HG02938 (cell line): ENCODE measurements around the gene KIRREL2.

Source experiments
- ATAC-seq: cut with Tn5 transposase; IDR thresholded peaks from one replicate; pipeline ENCODE4 v1.9.1; 2021; ENCODE audit warnings: mild to moderate bottlenecking, moderate library complexity; ENCODE audit not compliant: unreplicated experiment

The KIRREL2 gene

GRCh38 chr19:35844482-35845214 lies 12.1 kb upstream of the KIRREL2 start:
- ATAC-seq = no peak

DNA sequence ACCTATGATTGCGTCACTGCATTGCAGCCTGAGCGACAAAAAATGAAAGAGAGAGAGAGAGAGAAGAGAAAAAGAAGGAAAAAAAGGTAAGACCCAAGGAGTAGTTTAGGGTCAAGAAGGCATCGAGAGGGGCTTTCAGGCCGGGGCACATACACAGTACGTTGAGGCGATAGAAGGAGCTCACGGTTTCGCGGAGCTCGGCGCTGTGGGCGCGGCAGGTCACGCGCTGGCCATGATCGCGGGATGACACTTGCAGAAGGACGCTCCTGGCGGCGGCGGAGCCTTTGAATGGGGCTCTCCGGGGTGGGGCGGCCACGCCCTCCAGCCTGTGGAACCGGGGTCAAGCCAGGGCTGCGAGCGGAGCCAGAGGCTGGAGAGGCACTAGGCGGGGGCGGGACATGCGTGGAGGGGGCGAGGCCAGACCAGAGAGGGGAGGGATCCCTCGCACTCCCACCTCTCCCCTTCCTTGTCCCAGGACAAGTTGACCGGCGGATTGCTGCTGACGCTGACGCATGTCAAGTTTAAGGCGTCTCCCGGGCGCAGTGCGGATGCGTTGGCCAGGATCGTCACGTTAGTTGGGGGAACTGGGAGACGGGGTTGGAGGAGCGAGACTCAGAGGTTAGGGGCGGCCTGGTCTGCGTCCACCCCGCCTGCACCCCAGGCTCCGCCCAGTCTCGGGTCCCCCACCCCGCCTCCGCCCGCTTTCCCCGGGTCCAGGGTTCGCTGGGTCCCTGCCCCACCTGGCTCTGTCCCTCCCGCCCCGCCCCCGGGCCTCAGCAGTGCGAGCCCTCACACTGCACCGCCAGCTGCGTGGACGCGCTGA lies 11.3 kb upstream of the KIRREL2 start:
- ATAC-seq = no peak

- no peak for ATAC-seq
Observed at GRCh38 chr19:35846038-35846668, 10.6 kb upstream of the KIRREL2 start.

GRCh38 chr19:35847911-35848310 lies 8.8 kb upstream of the KIRREL2 start:
- no peak for ATAC-seq

DNA sequence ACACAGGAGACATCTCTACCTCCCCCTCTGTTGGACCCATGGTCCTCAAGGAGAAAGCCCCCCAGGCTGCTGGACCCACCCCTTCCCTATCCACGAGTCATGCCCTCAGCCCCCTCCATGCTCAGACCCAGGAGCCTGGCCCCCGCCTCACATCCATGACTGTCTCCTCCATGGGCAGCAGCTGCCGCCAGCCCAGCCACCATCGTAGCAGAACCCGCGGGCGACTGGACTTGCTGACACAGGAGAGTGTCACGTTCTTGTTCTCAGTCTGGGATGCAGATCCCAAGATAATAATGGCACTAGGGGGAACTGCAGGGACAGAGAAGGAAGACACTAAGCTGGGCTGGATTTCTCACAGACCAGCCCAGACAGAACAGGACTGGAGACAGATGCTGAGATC lies 8.2 kb upstream of the KIRREL2 start:
- ATAC-seq = no peak

GRCh38 chr19:35848919-35849505 lies 7.7 kb upstream of the KIRREL2 start:
- no peak for ATAC-seq

- ATAC-seq = no peak
Observed at GRCh38 chr19:35851213-35852028, 5.3 kb upstream of the KIRREL2 start.

GRCh38 chr19:35852029-35852780 lies 4.5 kb upstream of the KIRREL2 start, which contains the start of gene NPHS1:
TSS of gene NPHS1 (minus strand) at chr19:35852504. CDS start at chr19:35851837, 667 bp downstream.
- ATAC-seq = no peak

DNA sequence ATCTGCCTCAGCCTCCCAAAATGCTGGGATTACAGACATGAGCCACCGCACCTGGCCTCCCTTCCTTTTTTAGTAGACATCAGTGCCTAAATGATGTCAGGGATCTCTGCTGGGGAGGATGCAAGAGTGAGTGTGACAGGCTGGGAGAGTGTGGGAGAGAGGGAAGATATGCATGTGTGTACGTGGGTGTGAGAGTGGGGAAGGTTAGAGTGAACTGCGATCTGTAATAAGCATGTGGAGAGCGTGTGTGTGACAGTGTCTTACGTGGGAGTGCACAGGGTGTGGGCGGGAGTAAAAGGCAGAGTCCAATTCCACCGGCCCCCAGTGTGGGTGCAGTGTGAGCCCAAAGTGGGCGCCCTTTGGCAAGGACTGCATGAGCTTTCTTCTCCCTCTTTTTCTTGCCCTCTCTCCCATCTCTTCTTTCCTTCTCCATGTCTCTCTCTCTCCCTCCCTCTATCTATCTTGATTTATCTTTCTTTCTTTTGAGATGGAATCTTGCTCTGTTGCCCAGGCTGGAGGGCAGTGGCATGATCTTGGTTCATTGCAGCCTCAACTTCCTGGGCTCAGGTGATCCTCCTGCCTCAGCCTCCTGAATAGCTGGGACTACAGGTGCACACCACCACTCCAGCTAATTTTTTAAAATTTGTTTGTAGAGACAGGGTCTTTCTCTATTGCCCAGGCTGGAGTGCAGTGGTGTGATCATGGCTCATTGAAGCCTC lies 3.5 kb upstream of the KIRREL2 start:
- ATAC-seq = no peak

- ATAC-seq = no peak
Observed at GRCh38 chr19:35858311-35858710, 1.6 kb downstream of the KIRREL2 start.

GRCh38 chr19:35859414-35859813 lies 2.7 kb downstream of the KIRREL2 start:
- no peak for ATAC-seq

DNA sequence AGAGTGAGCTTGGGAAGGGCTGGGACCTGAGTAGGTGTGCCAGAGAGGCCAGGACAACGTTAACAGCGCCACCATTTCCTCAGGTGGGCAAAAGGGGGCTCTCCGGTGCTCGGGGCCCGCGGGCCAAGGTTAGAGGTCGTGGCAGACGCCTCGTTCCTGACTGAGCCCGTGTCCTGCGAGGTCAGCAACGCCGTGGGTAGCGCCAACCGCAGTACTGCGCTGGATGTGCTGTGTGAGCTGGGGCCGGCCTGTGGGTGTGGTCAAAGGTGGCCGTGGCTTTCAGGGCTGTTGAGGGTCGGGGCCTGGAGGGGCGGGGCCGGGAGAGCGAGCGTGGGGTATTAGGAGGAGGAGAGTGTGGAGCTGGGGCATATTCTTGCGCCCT lies 3.7 kb downstream of the KIRREL2 start:
- no peak for ATAC-seq

DNA sequence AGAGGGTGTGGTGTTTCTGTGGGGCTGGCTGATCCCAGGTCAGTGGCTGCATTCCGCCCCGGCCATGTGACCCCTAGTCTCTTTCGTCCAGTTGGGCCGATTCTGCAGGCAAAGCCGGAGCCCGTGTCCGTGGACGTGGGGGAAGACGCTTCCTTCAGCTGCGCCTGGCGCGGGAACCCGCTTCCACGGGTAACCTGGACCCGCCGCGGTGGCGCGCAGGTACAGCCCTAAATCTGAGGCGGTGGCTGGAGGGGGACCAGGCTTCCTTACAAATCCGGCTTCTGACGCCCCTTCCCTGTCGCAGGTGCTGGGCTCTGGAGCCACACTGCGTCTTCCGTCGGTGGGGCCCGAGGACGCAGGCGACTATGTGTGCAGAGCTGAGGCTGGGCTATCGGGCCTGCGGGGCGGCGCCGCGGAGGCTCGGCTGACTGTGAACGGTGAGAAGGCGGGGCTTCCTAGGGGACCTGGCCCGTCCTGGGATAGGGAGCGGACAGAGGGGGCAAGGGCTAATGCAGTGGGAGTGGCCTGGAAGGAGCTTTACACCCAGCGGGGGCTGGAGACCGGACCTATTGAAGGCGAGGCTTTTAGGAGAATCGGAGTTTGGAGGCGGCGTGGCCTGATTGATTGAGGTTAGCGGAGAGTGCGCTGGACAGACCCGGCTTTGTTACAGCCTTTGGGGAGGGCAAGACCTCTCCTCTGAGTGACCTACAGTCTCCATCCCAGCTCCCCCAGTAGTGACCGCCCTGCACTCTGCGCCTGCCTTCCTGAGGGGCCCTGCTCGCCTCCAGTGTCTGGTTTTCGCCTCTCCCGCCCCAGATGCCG lies 4.3 kb downstream of the KIRREL2 start:
- ATAC-seq = no peak

- no peak for ATAC-seq
Observed at GRCh38 chr19:35861640-35862160, 5.0 kb downstream of the KIRREL2 start.

GRCh38 chr19:35862528-35862927 lies 5.8 kb downstream of the KIRREL2 start:
- no peak for ATAC-seq

DNA sequence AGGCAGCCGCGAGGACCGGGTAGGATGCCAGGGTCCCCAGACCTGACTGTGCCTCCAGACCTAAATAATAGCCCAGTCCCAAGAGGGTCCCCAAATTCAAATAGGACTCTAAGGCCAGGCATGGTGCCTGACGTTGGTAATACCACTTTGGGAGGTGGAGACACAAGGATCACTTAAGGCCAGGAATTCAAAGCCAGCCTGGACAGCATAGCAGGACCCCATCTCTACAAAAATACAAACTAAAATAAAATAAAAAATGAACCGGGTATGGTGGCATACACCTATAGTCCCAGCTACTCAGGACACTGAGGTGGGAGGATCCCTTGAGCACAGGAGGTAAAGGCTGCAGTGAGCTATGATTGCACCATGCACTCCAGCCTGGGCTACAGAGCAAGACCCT lies 6.3 kb downstream of the KIRREL2 start:
- ATAC-seq = no peak

- ATAC-seq = no peak
Observed at GRCh38 chr19:35868172-35868822, 11.6 kb downstream of the KIRREL2 start, which contains the start of gene APLP1. TSS of gene APLP1 (plus strand) at chr19:35868574. CDS start at chr19:35868637, 63 bp downstream.
